NCI-H748 treated with DMSO at 0.1 percent for 48 hours (cell line): ENCODE results near the gene FURIN.
A peak's percentile ranks its signal among the peaks of the same experiment; 100 is the strongest.
"Not testable (repeated sequence)": the region's sequence is repeated elsewhere in the genome, so short reads cannot be mapped to it uniquely, and the experiment has no call there.

ENCODE experiments used
- DNase-seq: peaks from one replicate; lab custom pipeline; 2025; lab: John Stamatoyannopoulos, UW

Gene FURIN

GRCh38 chr15:90883526-90883975 lies 15.2 kb downstream of the FURIN start:
- DNase-seq = no peak

DNA sequence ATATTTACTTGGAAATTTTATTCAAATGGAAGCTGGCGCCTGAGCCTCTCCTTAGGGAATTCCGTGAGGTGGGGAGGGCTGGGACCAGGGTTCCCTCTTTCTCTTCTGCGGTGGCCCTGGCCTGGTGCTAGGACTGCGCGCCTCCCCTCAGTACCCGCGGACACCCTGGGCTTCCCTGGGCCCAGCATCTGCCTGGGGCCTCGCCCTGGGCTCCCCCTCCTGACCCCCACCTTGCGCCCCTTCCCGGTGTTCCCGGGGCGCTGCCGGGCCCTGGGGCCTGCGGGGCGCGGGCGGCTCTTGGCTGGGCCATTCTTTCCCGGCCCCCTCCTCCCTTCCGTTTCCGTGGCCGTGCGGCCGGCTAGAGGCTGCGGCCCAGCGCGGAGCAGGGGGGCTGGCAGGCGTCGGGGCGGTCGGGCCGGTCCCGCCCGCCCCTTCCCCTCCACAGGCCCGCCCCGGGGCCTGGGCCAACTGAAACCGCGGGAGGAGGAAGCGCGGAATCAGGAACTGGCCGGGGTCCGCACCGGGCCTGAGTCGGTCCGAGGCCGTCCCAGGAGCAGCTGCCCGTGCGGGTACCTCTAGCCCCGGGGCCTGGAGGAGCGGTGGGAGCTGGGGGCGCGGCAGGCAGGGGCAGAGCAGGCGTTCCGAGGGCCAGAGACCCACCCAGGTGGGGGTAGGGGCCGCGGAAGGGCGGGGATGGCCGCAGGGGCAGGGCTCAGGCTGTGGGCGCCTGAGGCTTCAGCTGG lies 15.8 kb downstream of the FURIN start, which contains the start of gene FES:
TSS of gene FES (plus strand) at position 529 of the 743 bp plus-strand sequence. CDS start 542 bp downstream, outside the sequence.
- no peak for DNase-seq

GRCh38 chr15:90884719-90885431 lies 16.5 kb downstream of the FURIN start:
- no peak for DNase-seq

GRCh38 chr15:90885432-90886290 lies 17.3 kb downstream of the FURIN start:
- DNase-seq = no peak

GRCh38 chr15:90886291-90886614 lies 17.9 kb downstream of the FURIN start:
- DNase-seq = no peak

GRCh38 chr15:90887037-90887481 lies 18.7 kb downstream of the FURIN start:
- no peak for DNase-seq

- no peak for DNase-seq
Observed at GRCh38 chr15:90889313-90889730, 20.9 kb downstream of the FURIN start.

DNA sequence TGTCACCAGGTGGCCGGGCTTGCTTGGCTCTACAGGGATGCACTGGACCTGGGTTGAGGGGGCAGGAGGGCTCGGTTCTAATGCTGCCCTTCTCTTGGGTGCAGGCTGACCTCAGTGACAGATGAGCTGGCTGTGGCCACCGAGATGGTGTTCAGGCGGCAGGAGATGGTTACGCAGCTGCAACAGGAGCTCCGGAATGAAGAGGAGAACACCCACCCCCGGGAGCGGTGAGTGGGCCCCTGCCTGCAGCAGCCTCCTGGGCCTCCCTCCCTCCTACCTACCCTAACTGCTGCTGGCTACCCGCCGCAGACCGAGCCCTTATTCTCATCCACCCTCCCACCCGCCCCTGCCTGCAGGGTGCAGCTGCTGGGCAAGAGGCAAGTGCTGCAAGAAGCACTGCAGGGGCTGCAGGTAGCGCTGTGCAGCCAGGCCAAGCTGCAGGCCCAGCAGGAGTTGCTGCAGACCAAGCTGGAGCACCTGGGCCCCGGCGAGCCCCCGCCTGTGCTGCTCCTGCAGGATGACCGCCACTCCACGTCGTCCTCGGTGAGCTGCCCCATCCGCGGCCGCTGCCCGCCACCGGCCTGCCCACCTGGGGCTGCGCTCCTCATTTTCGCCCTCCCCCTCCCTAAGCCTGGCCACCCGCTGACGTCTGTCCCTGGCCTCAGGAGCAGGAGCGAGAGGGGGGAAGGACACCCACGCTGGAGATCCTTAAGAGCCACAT lies 21.5 kb downstream of the FURIN start:
- DNase-seq = no peak

GRCh38 chr15:90890839-90891238 lies 22.5 kb downstream of the FURIN start:
- DNase-seq = no peak

DNA sequence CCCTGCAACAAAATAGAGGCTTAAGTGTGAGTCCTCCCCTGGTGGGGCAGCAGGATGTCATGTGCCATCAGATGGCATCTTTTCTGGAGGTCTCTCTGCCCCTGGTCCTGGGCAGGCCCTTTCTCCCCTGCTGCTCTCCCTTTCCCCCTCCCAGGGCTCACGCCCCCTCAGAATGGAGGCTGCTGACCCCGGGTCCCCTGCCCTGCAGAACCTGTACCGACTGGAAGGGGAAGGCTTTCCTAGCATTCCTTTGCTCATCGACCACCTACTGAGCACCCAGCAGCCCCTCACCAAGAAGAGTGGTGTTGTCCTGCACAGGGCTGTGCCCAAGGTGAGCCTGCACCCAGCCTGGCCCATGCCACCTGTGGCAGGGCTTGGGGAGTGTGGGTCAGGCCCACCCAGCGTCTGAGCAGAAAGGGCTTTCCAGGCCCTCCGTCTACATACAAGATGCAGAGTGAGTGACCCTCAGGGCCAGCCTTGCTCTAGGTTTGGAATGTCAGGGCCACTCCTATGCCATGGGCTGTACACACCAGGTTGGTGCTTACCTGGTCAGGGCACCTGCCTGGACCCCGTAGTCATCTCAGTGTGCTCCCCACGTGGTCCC lies 23.1 kb downstream of the FURIN start:
- DNase-seq = no peak

- no peak for DNase-seq
Observed at GRCh38 chr15:90892023-90892422, 23.6 kb downstream of the FURIN start.

- DNase-seq = no peak
Observed at GRCh38 chr15:90892498-90893174, 24.2 kb downstream of the FURIN start.

DNA sequence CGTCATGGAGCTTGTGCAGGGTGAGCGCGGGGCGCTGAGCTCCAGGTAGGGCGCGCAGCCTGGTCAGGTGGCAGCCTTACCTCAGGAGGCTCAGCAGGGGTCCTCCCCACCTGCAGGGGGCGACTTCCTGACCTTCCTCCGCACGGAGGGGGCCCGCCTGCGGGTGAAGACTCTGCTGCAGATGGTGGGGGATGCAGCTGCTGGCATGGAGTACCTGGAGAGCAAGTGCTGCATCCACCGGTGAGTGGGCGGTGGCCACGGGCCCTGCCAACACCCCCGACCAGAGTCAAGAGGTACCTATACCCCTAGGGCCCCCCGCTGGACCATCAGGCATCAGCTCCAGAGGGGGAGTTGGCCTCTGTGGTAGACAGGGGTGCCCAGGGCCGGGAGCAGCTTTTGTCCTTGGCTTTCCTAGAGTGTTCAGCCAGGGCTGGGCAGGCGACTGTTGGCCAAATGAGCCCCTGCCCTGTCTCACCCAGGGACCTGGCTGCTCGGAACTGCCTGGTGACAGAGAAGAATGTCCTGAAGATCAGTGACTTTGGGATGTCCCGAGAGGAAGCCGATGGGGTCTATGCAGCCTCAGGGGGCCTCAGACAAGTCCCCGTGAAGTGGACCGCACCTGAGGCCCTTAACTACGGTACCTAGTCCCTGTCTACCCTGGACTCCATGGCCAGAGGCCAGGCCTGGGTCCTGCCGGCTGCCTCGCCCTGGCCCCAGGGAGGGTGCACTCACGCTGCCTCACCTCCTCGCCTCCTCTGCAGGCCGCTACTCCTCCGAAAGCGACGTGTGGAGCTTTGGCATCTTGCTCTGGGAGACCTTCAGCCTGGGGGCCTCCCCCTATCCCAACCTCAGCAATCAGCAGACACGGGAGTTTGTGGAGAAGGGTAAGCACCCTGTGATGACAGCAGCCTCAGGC lies 25.0 kb downstream of the FURIN start:
- DNase-seq = no peak

DNA sequence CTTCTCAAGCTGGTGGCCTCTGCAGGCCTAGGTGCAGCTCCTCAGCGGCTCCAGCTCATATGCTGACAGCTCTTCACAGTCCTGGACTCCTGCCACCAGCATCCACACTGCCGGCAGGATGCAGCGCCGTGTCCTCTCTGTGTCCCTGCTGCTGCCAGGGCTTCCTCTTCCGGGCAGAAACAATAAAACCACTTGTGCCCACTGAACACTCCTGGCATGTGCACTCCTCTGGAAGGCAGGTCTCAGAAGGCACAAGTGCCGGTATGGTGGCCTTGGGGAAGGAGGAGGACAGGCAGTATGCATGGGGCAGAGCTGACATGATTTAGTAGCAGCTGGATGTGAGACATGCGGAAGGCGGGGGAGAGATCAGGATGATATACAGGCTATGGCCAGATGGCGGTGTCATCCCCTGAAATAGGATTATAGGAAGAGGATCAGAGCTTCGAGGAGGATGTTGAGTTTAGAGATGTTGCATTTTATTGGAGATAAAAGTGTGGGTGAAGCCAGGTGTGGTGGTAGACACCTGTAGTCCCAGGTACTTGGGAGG lies 27.3 kb downstream of the FURIN start:
- DNase-seq = no peak

DNA sequence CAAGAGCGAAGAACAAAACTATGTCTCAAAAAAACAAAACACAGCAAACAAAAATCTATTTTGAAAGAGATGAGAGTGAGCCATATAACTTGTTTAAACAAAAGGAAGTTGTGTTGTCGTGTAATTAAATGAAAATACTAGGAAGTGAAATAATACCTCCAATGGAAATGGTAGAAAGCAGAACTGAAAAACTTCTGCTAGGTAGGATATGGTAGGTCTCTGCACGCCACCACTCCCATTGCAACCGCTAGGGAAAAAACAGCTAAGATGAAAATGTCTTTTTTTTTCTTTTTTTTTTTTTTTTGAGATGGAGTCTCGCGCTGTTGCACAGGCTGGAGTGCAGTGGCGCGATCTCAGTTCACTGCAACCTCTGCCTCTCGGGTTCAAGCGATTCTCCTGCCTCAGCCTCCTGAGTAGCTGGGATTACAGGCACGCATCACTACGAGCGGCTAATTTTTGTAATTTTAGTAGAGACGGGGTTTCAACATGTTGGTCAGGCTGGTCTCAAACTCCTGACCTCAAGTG lies 28.8 kb downstream of the FURIN start:
- DNase-seq = not testable (repeated sequence)

DNA sequence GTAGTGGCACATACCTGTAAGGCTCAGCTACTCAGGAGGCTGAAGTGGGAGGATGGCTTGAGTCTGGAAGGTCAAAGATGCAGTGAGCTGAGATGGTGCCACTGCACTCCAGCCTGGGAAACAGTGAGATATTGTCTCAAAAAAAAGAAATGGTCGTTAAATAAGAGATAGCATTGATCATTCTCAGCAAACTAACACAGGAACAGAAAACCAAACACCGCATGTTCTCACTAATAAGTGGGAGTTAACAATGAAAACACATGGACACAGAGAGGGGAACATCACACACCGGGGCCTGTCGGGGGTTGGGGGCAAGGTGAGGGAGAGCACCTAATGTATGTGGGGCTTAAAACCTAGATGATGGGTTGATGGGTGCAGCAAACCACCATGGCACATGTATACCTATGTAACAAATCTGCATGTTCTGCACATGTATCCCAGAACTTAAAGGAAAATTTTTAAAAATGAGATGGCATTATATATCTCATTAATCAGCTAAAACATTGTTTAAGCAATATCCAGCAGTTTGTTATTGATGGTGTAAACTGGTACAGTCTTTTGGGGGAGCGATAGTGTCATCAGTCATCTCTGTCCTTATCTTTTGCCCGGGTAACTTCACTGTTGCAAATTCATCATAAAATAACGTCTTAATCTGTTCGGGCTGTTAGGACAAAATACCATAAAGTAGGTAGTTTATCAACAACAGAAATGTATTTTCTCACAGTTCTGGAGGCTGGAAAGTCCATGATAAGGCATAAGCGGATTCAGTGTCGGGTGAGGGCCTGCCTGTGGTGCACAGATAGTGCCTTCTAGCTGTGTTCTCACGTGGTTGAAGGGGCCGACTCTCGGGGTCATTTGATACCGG lies 33.0 kb downstream of the FURIN start:
- DNase-seq = no peak

DNA sequence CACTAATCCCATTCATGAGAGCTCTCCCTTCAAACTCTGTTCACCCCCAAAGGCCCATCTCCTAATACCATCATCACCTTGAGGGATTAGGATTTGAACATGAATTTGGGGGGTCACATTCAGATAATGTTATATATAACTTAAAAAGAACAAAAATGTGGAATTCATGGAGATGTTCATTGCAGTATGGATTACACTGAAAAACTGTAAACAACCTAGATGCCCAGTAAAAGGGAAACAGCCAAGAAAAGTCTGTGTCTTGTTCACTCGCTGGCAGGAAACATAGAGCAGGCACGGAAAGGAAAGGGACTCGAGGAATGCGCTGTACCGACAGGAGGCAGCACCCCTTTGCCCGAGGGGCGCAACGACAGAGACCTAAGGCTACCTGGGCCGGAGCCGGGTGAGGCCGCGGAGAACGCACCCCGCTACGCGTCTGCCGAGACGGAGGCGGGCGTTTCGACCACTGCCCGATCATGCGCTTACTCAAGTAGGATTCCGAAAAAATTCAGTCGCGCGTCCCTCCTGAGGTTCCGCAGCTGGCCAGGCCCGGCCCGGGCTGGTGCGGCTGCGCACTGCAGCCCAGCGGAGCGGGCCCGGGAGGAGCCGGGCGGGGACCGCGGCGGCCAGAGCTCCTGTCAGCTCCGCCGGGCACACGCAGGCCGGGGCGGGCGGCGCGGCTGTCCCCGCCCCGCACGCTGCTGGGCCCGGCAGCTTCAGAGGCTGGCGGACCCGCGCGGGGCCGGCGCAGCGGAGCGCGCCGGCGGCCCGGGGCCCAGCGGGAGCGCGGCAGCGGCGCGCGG lies 33.9 kb downstream of the FURIN start:
- peak; percentile 12 for DNase-seq
